ENCODE data around the gene LIMCH1. TPM values are rescaled to one million over a fixed set of nuclear protein-coding genes. Genes with fewer than 3 reads are reported as not detected.

The LIMCH1 gene
- total RNA-seq, 1 donor: 9.0 TPM

- no peaks in the 10 kb centered on the region for H3K36me3 ChIP-seq (ENCODE audit: insufficient read depth, low read length)
- H3K4me2 ChIP-seq (ENCODE audit: insufficient read depth, low read length): no peak overlapping the region
- H4K20me1 ChIP-seq (ENCODE audit: insufficient read depth, low read length): no peaks in the 10 kb centered on the region
- H3K27ac ChIP-seq (ENCODE audit: low read depth, low read length): no peak overlapping the region
- no peak for DNase-seq (ENCODE audit: insufficient read length, low spot score, missing footprints)
- no peaks in the 10 kb centered on the region for H3K9me3 ChIP-seq (ENCODE audit: low read depth, low read length)
- H2AFZ ChIP-seq (ENCODE audit: low read length): no peak overlapping the region
- no peaks in the 10 kb centered on the region for H3K27me3 ChIP-seq (ENCODE audit: insufficient read depth, low read length)
- no peak for TF ChIP-seq CTCF (IDR thresholded peaks at IDR 0.05; ENCODE audit: extremely low read depth, low read depth, low read length)
- H3K4me1 ChIP-seq (ENCODE audit: insufficient read depth, low read length): no peaks in the 10 kb centered on the region
- H3K4me3 ChIP-seq (ENCODE audit: insufficient read depth, low read length): no peak overlapping the region
- H3K79me2 ChIP-seq (ENCODE audit: insufficient read depth, low read length): no peaks in the 10 kb centered on the region
These were observed 32.0 kb downstream of the LIMCH1 start for GRCh38 chr4:41569961-41570360.

- no peak for DNase-seq (ENCODE audit: insufficient read length, low spot score, missing footprints)
- Histone ChIP-seq H3K27ac (ENCODE audit: low read depth, low read length) (no peak overlapping the region), H3K27me3 (ENCODE audit: insufficient read depth, low read length) (no peaks in the 10 kb centered on the region), H4K20me1 (ENCODE audit: insufficient read depth, low read length) (no peaks in the 10 kb centered on the region), H3K79me2 (ENCODE audit: insufficient read depth, low read length) (no peaks in the 10 kb centered on the region), H2AFZ (ENCODE audit: low read length) (no peak overlapping the region), H3K4me1 (ENCODE audit: insufficient read depth, low read length) (no peaks in the 10 kb centered on the region), H3K36me3 (ENCODE audit: insufficient read depth, low read length) (no peaks in the 10 kb centered on the region), H3K4me2 (ENCODE audit: insufficient read depth, low read length) (no peak overlapping the region), H3K9me3 (ENCODE audit: low read depth, low read length) (no peaks in the 10 kb centered on the region), H3K4me3 (ENCODE audit: insufficient read depth, low read length) (no peak overlapping the region)
- no peak for TF ChIP-seq CTCF (IDR thresholded peaks at IDR 0.05; ENCODE audit: extremely low read depth, low read depth, low read length)
These were observed 33.5 kb downstream of the LIMCH1 start for GRCh38 chr4:41571422-41571821.

DNA sequence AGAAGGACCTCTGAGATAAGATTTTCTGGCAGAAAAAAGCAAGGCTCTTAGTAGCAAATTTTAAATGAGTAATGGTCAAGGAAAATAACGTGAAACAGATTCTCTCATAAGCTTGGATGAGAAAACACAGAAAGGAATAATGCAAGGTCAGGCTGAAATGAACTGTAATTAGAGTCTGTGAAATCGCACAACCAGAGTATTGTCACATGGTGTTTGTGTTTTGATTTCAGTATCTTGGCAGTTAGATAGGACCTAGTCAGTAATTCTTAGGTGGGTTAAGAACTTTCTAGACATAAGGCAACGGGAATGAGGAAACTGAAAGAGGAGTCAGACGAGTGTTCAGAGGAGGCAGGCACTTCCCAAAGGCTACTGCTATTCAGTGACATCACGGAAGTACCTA lies 34.6 kb downstream of the LIMCH1 start:
- Histone ChIP-seq H3K4me2 (ENCODE audit: insufficient read depth, low read length) (peak overlapping the region; percentile 23), H3K4me1 (ENCODE audit: insufficient read depth, low read length) (no peaks in the 10 kb centered on the region), H3K79me2 (ENCODE audit: insufficient read depth, low read length) (no peaks in the 10 kb centered on the region), H3K4me3 (ENCODE audit: insufficient read depth, low read length) (peak overlapping the region; percentile 16), H3K27me3 (ENCODE audit: insufficient read depth, low read length) (no peaks in the 10 kb centered on the region), H2AFZ (ENCODE audit: low read length) (no peak overlapping the region), H4K20me1 (ENCODE audit: insufficient read depth, low read length) (no peaks in the 10 kb centered on the region), H3K36me3 (ENCODE audit: insufficient read depth, low read length) (no peaks in the 10 kb centered on the region), H3K9me3 (ENCODE audit: low read depth, low read length) (no peaks in the 10 kb centered on the region), H3K27ac (ENCODE audit: low read depth, low read length) (no peak overlapping the region)
- DNase-seq (ENCODE audit: insufficient read length, low spot score, missing footprints): no peak
- no peak for TF ChIP-seq CTCF (IDR thresholded peaks at IDR 0.05; ENCODE audit: extremely low read depth, low read depth, low read length)

DNA sequence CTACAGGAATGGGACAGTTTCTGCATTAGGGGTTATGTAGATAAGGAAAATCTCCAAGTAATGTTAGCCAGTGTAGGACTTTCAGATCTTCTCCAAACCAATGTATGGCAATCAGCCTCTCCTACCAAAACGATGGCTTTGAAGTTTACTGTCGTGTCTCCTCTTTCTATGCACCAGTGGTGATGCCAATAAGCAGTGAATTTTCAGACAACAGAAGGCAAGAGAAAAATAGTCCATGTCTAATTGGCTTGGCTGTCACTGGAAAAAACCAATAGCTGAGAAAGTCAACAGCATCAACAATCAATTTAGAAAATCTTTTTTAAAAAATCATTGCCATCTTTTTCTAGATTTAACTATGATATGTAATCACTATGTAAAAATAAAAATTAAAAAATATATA lies 35.0 kb downstream of the LIMCH1 start:
- Histone ChIP-seq H3K36me3 (ENCODE audit: insufficient read depth, low read length) (no peaks in the 10 kb centered on the region), H3K79me2 (ENCODE audit: insufficient read depth, low read length) (no peaks in the 10 kb centered on the region), H3K27me3 (ENCODE audit: insufficient read depth, low read length) (no peaks in the 10 kb centered on the region), H3K4me2 (ENCODE audit: insufficient read depth, low read length) (peak overlapping the region; percentile 23), H3K4me1 (ENCODE audit: insufficient read depth, low read length) (no peaks in the 10 kb centered on the region), H3K9me3 (ENCODE audit: low read depth, low read length) (no peaks in the 10 kb centered on the region), H4K20me1 (ENCODE audit: insufficient read depth, low read length) (no peaks in the 10 kb centered on the region), H3K27ac (ENCODE audit: low read depth, low read length) (no peak overlapping the region), H3K4me3 (ENCODE audit: insufficient read depth, low read length) (no peak overlapping the region), H2AFZ (ENCODE audit: low read length) (no peak overlapping the region)
- no peak for TF ChIP-seq CTCF (IDR thresholded peaks at IDR 0.05; ENCODE audit: extremely low read depth, low read depth, low read length)
- peak; percentile 30 for DNase-seq (ENCODE audit: insufficient read length, low spot score, missing footprints)

Measured in osteoblast (primary cell).